GM06990 (cell line): ENCODE data around the gene SMPD2.

ENCODE experiments used
- DNase-seq: peaks from one replicate; pipeline ENCODE4 v3.0.0-alpha.2; 2011; ENCODE audit not compliant: insufficient read length; ENCODE audit errors: extremely low read depth
- H3K27me3 ChIP-seq: replicated peaks from 2 replicates; pipeline ENCODE4 v1.6.0; 2011; ENCODE audit warnings: low read length; ENCODE audit not compliant: control insufficient read depth, insufficient read depth
- H3K36me3 ChIP-seq: 2 replicates; pipeline ENCODE4 v1.5.1; 2011; ENCODE audit warnings: low read length; ENCODE audit not compliant: control insufficient read depth, insufficient read depth
- H3K4me3 ChIP-seq: replicated peaks from 2 replicates; pipeline ENCODE4 v1.5.1; 2011; ENCODE audit warnings: low read depth, mild to moderate bottlenecking, control low read depth, low read length
- CTCF ChIP-seq: IDR thresholded peaks from 2 replicates; pipeline ENCODE4 v1.5.1; 2011; ENCODE audit warnings: low read length, control low read depth, mild to moderate bottlenecking, inconsistent platforms; ENCODE audit not compliant: insufficient read depth, poor library complexity, severe bottlenecking

Gene SMPD2

GRCh38 chr6:109451376-109451775 lies 10.9 kb downstream of the SMPD2 start:
- H3K27me3 ChIP-seq, result no peaks in the 10 kb centered on the region
- DNase-seq, result no peak
- H3K36me3 ChIP-seq, result peaks cover 43% of the 10 kb centered on the region
- TF ChIP-seq CTCF, result no peak
- no peak overlapping the region for H3K4me3 ChIP-seq

- DNase-seq, result no peak
- Histone ChIP-seq H3K27me3 (no peaks in the 10 kb centered on the region), H3K4me3 (no peak overlapping the region), H3K36me3 (peaks cover 36% of the 10 kb centered on the region)
- TF ChIP-seq CTCF, result no peak
Observed at GRCh38 chr6:109452181-109452580, 11.7 kb downstream of the SMPD2 start.

- Histone ChIP-seq H3K4me3 (no peak overlapping the region), H3K36me3 (peaks cover 32% of the 10 kb centered on the region), H3K27me3 (no peaks in the 10 kb centered on the region)
- TF ChIP-seq CTCF, result no peak
- DNase-seq, result no peak
Observed at GRCh38 chr6:109453156-109453555, 12.6 kb downstream of the SMPD2 start.

- no peak for TF ChIP-seq CTCF
- Histone ChIP-seq H3K4me3 (peak overlapping the region; percentile 93), H3K36me3 (peaks cover 26% of the 10 kb centered on the region), H3K27me3 (no peaks in the 10 kb centered on the region)
- no peak for DNase-seq
Observed at GRCh38 chr6:109453594-109454495, 13.3 kb downstream of the SMPD2 start.

GRCh38 chr6:109454496-109455436 lies 14.2 kb downstream of the SMPD2 start:
- peak; percentile 76 for DNase-seq
- Histone ChIP-seq H3K4me3 (peak overlapping the region; percentile 93), H3K36me3 (peaks cover 19% of the 10 kb centered on the region), H3K27me3 (no peaks in the 10 kb centered on the region)
- TF ChIP-seq CTCF, result no peak
